GM12878 (cell line): ENCODE data around the gene DAPK2. TPM values are rescaled to one million over a fixed set of nuclear protein-coding genes. Genes with fewer than 3 reads are reported as not detected.

Experiments used
- ATAC-seq: fragments of 200-7000 bp; cut with Tn5 transposase; 3 replicates; pipeline ENCODE4 v1.9.1; 2020; ENCODE audit warnings: mild to moderate bottlenecking, moderate library complexity
- BruUV-seq: library from RNA; stranded (reverse); fragments of 400-500 nt; replicated peaks from 2 replicates; lab custom pipeline; 2021; lab: Mats Ljungman, UMichigan
- CTCF ChIA-PET: fragments of 300-600 bp; sonication (Branson Sonifier 250); formaldehyde crosslinking; extraction: SDS; loops from one replicate; lab custom pipeline; 2021; ENCODE audit warnings: inconsistent platforms; lab: Yijun Ruan, JAX
- POLR2A ChIA-PET: fragments of 350-600 bp; formaldehyde crosslinking; extraction: SDS; loops from one replicate; lab custom pipeline; 2021; ENCODE audit warnings: inconsistent platforms; lab: Charles Lee
- RAD21 ChIA-PET: fragments of 300-600 bp; sonication (Branson Sonifier 250); formaldehyde crosslinking; loops from one replicate; lab custom pipeline; 2023; ENCODE audit warnings: antibody characterized with exemption; ENCODE audit not compliant: unreplicated experiment; lab: Charles Lee
- SMC1A ChIA-PET: fragments of 300-600 bp; sonication (Branson Sonifier 250); formaldehyde crosslinking; loops from one replicate; lab custom pipeline; 2023; ENCODE audit not compliant: unreplicated experiment, uncharacterized antibody; lab: Charles Lee
- DNase-seq: peaks from one replicate; pipeline ENCODE4 v3.0.0-alpha.2; 2011; ENCODE audit warnings: low read depth, low spot score
- FAIRE-seq: peaks from 3 replicates; lab custom pipeline; 2011; peaks lifted over from hg19 to GRCh38; lab: Jason Lieb, UNC
- H2AFZ ChIP-seq: 2 replicates; pipeline ENCODE4 v1.6.0; 2011; ENCODE audit warnings: low read depth, low read length, control low read depth; ENCODE audit not compliant: control insufficient read depth
- H3K27ac ChIP-seq: 2 replicates; pipeline ENCODE4 v1.5.1; 2011; ENCODE audit warnings: control low read depth; ENCODE audit not compliant: control insufficient read depth, insufficient read depth
- H3K27me3 ChIP-seq, 2 experiments: replicated peaks in 1 of 2; 2 replicates each; pipeline versions ENCODE4 v1.6.0 to v1.6.1; 2011; ENCODE audit warnings: low read length in 1 of 2; ENCODE audit not compliant: control insufficient read depth in 2 of 2, insufficient read depth in 2 of 2
- H3K36me3 ChIP-seq, 2 experiments: 2 replicates each; pipeline ENCODE4 v1.5.1; 2011; ENCODE audit warnings: low read length in 1 of 2; ENCODE audit not compliant: control insufficient read depth in 2 of 2, insufficient read depth in 2 of 2
- H3K4me1 ChIP-seq: 2 replicates; pipeline ENCODE4 v1.6.1; 2011; ENCODE audit warnings: mild to moderate bottlenecking, low read length, moderate library complexity, mixed read lengths; ENCODE audit not compliant: control insufficient read depth, insufficient read depth
- H3K4me2 ChIP-seq: 2 replicates; pipeline ENCODE4 v1.6.0; 2011; ENCODE audit warnings: control low read depth; ENCODE audit not compliant: control insufficient read depth, insufficient read depth
- H3K4me3 ChIP-seq: fragments of 200-600 bp; sonication (generic); 2 replicates; pipeline ENCODE4 v1.5.1; 2016
- H3K79me2 ChIP-seq: 2 replicates; pipeline ENCODE4 v1.6.0; 2011; ENCODE audit warnings: low read length; ENCODE audit not compliant: control insufficient read depth, insufficient read depth
- H3K9ac ChIP-seq: 2 replicates; pipeline ENCODE4 v1.8.0; 2011; ENCODE audit warnings: low read length, control low read depth, mixed read lengths; ENCODE audit not compliant: control insufficient read depth, insufficient read depth
- H3K9me3 ChIP-seq: replicated peaks from 3 replicates; pipeline ENCODE4 v1.5.1; 2011; ENCODE audit warnings: mild to moderate bottlenecking, low read length; ENCODE audit not compliant: control insufficient read depth, insufficient read depth
- H4K20me1 ChIP-seq: 2 replicates; pipeline ENCODE4 v1.6.0; 2011; ENCODE audit not compliant: control insufficient read depth, insufficient read depth
- HCFC1 ChIP-seq: fragments of 150-350 bp; IDR thresholded peaks from 2 replicates; pipeline ENCODE4 v1.6.1; 2014; ENCODE audit warnings: low read length
- MEF2A ChIP-seq: IDR thresholded peaks from 2 replicates; pipeline ENCODE4 v1.6.1; 2011; ENCODE audit warnings: low read depth, mild to moderate bottlenecking, low read length, moderate library complexity; ENCODE audit not compliant: insufficient read depth
- PAX8 ChIP-seq: fragments of 450-650 bp; IDR thresholded peaks from 2 replicates; pipeline ENCODE4 v1.6.1; 2017; ENCODE audit warnings: mild to moderate bottlenecking, moderate library complexity
- RAD51 ChIP-seq: fragments of 450-650 bp; IDR thresholded peaks from 2 replicates; pipeline ENCODE4 v1.6.1; 2016; ENCODE audit warnings: moderate library complexity, mild to moderate bottlenecking, inconsistent platforms
- RBBP5 ChIP-seq: fragments of 200-600 bp; sonication (generic); conservative IDR thresholded peaks from 2 replicates; pipeline ENCODE4 v1.6.1; 2016
- RUNX3 ChIP-seq: IDR thresholded peaks from 2 replicates; pipeline ENCODE4 v1.6.1; 2012; ENCODE audit warnings: low read length, inconsistent platforms
- SP1 ChIP-seq: IDR thresholded peaks from one replicate; pipeline ENCODE4 v1.6.1; 2011; ENCODE audit warnings: low read depth, low read length
- SREBF1 ChIP-seq: IDR thresholded peaks from 2 replicates; pipeline ENCODE4 v1.6.1; 2012; ENCODE audit warnings: mild to moderate bottlenecking, low read length
- SUZ12 ChIP-seq: fragments of 200-600 bp; sonication (generic); IDR thresholded peaks from one replicate; pipeline ENCODE4 v1.6.1; 2018; ENCODE audit warnings: antibody characterized with exemption, mild to moderate bottlenecking; ENCODE audit not compliant: unreplicated experiment
- YY1 ChIP-seq: IDR thresholded peaks from 2 replicates; pipeline ENCODE4 v1.6.1; 2011; ENCODE audit warnings: low read depth, mild to moderate bottlenecking, low read length
- whole genome bisulfite sequencing: methylation state at CpG from one replicate; pipeline ENCODE4 v1.1.6; 2016; ENCODE audit warnings: low lambda C conversion rate; ENCODE audit not compliant: insufficient replicate concordance, insufficient coverage; ENCODE audit errors: missing lambda C conversion rate; 5-methylcytosine and 5-hydroxymethylcytosine counted together
- in situ Hi-C: fragments of 300-500 bp; cut with MboI; formaldehyde crosslinking; loops from 9 replicates; pipeline ENCODE4 v1.14.3; 2018; ENCODE audit warnings: mixed read lengths
- intact Hi-C: fragments of 100-400 bp; cut with micrococcal nuclease; formaldehyde crosslinking; loops from one replicate; pipeline ENCODE4 v1.14.2; 2022; ENCODE audit not compliant: unreplicated experiment
- polyA plus RNA-seq, 11 experiments: library from polyadenylated mRNA; depleted of rRNA in 4 of 11; unstranded in 6 of 11; stranded (reverse) in 5 of 11; fragments of >200 nt; fragmentation: Nextera tagmentation in 4 of 11; fragmentation: Illumina TruSeq in 1 of 11; extraction: Ambion mirVana in 4 of 11; extraction: Trizol in 1 of 11; gene quantifications; 1 replicate in 1 of 11; 2 replicates in 10 of 11; pipeline versions ENCODE4 v1.2.1 to v1.2.3, GENCODE V29; 2011 to 2016; ENCODE audit warnings: inconsistent platforms in 2 of 11, missing spikeins in 2 of 11, low read depth in 1 of 11
- total RNA-seq, 4 experiments: library from RNA; depleted of rRNA in 3 of 4; stranded (reverse); fragments of >200 nt in 3 of 4; fragmentation: Illumina TruSeq in 1 of 4; extraction: Trizol in 1 of 4; gene quantifications; 2 replicates each; pipeline versions ENCODE4 v1.2.1 to v1.2.3, GENCODE V29; 2013 to 2021
- TF ChIP-seq, protein P1 (sequence below): IDR thresholded peaks from 2 replicates; pipeline ENCODE4 v1.6.1; 2011; ENCODE audit warnings: borderline replicate concordance, low read depth, mild to moderate bottlenecking, moderate library complexity, mixed read lengths, low read length; ENCODE audit not compliant: insufficient read depth; ENCODE audit errors: extremely low read length
- TF ChIP-seq, protein P2 (sequence below), 3 experiments: IDR thresholded peaks in 2 of 3; conservative IDR thresholded peaks in 1 of 3; 2 replicates each; pipeline ENCODE4 v1.5.1; 2011; ENCODE audit warnings: low read depth in 3 of 3, low read length in 3 of 3, mild to moderate bottlenecking in 3 of 3, control low read depth in 2 of 3, moderate library complexity in 2 of 3, inconsistent platforms in 1 of 3, mixed read lengths in 1 of 3; ENCODE audit not compliant: control insufficient read depth in 2 of 3, insufficient read depth in 1 of 3; ENCODE audit errors: extremely low read depth in 1 of 3
- TF ChIP-seq, protein P3 (sequence below): IDR thresholded peaks from 2 replicates; pipeline ENCODE4 v1.6.1; 2011; ENCODE audit warnings: low read depth, low read length, improper control_type of control experiment, borderline replicate concordance

The DAPK2 gene
- total and polyA plus RNA-seq, 10 of the 15 experiments (the other 5 are each of a cell fraction or from before 2014, with no cell fraction given): 0.69 to 8.4 (median 4.1) TPM

DNA sequence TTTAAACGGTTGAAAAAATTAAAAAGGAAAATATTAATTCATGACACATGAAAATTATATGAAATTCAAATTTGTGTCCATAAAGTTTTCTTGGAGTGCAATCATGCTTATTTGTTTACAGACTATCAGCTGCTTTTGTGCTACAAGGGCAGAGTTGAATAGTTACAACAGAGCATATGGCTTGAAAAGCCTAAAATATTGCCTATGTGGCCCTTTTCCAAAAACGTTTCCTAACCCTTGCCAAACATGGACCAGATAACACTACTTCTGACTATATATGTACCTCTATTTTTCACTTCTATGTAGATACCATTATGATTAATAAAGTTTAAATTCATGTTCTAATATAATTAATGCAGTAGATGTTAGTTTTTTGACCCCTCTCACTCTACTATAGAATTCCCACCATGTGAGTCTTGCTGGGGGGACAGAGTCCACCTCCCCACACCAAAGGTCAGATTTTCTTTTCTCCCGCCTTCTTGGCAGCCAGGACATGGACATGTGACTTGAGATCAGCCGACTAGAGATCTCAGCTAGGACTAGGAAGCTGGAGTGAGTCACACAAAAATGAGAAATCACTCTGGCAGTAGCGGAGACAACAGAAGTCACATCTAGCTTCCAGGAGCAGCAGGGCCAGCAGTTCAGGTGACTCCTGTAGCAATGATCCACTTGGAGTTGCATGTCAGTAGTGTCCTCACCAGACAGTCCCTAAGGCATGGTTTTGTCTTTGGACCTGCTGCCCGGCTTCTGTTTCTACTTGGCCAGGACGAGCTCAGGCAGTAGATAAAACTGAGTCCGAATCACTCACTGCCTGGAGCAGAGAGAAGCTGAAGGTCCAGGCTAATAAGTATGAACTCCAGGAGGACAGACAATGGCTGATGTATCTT, 24.9 kb upstream of the DAPK2 start:
- Histone ChIP-seq H2AFZ (no peak overlapping the region), H3K9ac (no peak overlapping the region), H3K4me2 (no peak overlapping the region), H3K27ac (no peak overlapping the region), H3K27me3 (no peaks in the 10 kb centered on the region), H3K36me3 (peaks cover 7 to 23% of the 10 kb centered on the region in 2 experiments), H3K9me3 (no peaks in the 10 kb centered on the region), H3K4me3 (no peak overlapping the region), H3K79me2 (no peaks in the 10 kb centered on the region), H3K4me1 (peaks cover 13% of the 10 kb centered on the region), H4K20me1 (no peaks in the 10 kb centered on the region)
- TF ChIP-seq PAX8 (no peak), MEF2A (no peak), SUZ12 (no peak), HCFC1 (no peak), RAD51 (no peak), YY1 (no peak), SP1 (no peak), SREBF1 (no peak), RBBP5 (no peak), RUNX3 (no peak)
- TF ChIP-seq, protein P1, sequence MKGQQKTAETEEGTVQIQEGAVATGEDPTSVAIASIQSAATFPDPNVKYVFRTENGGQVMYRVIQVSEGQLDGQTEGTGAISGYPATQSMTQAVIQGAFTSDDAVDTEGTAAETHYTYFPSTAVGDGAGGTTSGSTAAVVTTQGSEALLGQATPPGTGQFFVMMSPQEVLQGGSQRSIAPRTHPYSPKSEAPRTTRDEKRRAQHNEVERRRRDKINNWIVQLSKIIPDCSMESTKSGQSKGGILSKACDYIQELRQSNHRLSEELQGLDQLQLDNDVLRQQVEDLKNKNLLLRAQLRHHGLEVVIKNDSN: no peak
- TF ChIP-seq, protein P2, sequence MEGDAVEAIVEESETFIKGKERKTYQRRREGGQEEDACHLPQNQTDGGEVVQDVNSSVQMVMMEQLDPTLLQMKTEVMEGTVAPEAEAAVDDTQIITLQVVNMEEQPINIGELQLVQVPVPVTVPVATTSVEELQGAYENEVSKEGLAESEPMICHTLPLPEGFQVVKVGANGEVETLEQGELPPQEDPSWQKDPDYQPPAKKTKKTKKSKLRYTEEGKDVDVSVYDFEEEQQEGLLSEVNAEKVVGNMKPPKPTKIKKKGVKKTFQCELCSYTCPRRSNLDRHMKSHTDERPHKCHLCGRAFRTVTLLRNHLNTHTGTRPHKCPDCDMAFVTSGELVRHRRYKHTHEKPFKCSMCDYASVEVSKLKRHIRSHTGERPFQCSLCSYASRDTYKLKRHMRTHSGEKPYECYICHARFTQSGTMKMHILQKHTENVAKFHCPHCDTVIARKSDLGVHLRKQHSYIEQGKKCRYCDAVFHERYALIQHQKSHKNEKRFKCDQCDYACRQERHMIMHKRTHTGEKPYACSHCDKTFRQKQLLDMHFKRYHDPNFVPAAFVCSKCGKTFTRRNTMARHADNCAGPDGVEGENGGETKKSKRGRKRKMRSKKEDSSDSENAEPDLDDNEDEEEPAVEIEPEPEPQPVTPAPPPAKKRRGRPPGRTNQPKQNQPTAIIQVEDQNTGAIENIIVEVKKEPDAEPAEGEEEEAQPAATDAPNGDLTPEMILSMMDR (IDR thresholded peaks at IDR 0.05 in 2 of 3, conservative IDR thresholded peaks at IDR 0.05 in 1 of 3; ENCODE audit: control insufficient read depth in 2 of 3, extremely low read depth in 1 of 3, insufficient read depth in 1 of 3, low read depth in 3 of 3, low read length in 3 of 3): no peak
- TF ChIP-seq, protein P3, sequence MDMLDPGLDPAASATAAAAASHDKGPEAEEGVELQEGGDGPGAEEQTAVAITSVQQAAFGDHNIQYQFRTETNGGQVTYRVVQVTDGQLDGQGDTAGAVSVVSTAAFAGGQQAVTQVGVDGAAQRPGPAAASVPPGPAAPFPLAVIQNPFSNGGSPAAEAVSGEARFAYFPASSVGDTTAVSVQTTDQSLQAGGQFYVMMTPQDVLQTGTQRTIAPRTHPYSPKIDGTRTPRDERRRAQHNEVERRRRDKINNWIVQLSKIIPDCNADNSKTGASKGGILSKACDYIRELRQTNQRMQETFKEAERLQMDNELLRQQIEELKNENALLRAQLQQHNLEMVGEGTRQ: no peak
- ChIA-PET POLR2A (interaction anchor here (0.6 to 1.3 kb wide), 3 partner anchors 20 to 182 kb away, joined by 3 read pairs; no protein-coding TSS in a partner anchor), CTCF (interaction anchor here (1.0 to 9.2 kb wide), 11 partner anchors 7 to 459 kb away, joined by 3 to 87 read pairs (median 4); partner anchors contain the start of genes CIAO2A and DAPK2), SMC1A (interaction anchor here (0.7 to 7.6 kb wide), 10 partner anchors 18 to 461 kb away, joined by 3 to 94 read pairs (median 6); partner anchors contain the start of gene CIAO2A), RAD21 (interaction anchor here (2.3 kb wide), 1 partner anchor 245 kb away, joined by 5 read pairs; no protein-coding TSS in a partner anchor)
- intact Hi-C loops: no loop called here
- no peak for FAIRE-seq
- ATAC-seq: no peak
- WGBS: 89% methylated on average over 8 of the region's 8 CpGs
- no TSS peak for BruUV-seq
- no peak for DNase-seq
- in situ Hi-C loops: no loop called here
